ENCODE data around the gene SNTG2.

SNTG2 gene

DNA sequence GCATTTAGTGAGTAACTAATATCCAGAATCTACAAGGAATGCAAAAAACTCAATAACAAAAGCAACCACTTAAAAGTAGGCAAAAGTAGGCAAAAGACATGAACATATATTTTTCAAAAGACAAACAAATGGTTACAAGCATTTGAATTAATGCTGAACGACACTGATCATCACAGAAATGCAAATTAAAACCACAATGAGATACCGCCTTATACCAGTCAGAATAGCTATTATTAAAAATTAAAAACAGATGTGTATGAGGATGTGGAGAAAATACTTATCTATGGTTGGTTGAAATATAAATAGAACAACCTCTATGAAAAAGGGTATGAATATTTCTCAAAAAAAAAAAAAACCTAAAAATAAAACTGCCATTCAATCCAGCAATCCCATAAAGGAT lies 51.7 kb downstream of the SNTG2 start:
- DNase-seq (ENCODE audit: low read depth), result no peak

GRCh38 chr2:1004398-1004797 lies 53.7 kb downstream of the SNTG2 start:
- DNase-seq (ENCODE audit: low read depth), result no peak

DNA sequence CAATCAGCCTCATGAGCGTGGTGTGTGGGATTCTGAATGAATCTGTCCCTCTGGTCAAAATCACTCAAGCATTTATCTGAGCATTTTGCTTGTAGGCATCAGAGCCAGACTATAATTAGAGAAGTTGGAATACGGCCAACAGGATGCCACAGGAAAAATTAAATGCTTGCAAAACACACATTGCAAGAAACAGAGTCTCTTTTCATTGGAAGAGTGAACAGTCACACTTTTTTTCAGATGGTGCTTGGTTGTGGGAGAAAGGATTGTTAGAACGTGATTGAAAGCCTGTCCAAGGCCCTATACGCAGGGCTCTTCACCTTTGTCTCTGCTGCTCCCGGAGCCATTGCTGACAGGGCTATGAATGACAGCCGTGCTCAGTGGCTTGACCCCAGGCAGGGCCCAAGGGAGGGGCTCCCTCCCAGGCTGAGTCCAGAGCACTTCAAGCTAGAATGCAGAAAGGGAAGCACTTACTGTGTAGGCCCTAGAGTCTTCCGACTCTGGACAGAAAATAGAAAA lies 59.8 kb downstream of the SNTG2 start:
- DNase-seq (ENCODE audit: low read depth), result no peak

- no peak for DNase-seq (ENCODE audit: low read depth)
Observed at GRCh38 chr2:1011006-1011405, 60.4 kb downstream of the SNTG2 start.

DNA sequence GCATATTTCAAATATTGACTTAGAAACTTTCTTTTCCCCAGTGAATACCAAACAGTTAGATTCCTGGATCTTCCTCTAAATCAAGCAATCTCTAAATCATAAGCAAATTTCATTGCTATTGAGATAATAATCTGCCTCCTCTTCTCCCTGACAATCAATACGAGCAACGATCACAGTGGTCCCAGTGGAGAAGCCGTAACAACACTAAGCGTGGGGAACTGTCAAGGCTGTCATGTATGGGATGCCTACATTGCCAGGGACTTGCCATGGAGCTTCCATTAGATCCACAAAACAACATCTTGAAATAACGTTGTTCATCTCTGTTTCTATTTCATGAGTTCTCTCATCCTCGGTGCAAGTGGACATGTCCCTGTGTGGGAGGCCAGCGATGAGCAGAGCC lies 61.3 kb downstream of the SNTG2 start:
- DNase-seq (ENCODE audit: low read depth), result no peak

GRCh38 chr2:1014802-1015201 lies 64.2 kb downstream of the SNTG2 start:
- no peak for DNase-seq (ENCODE audit: low read depth)

GRCh38 chr2:1016500-1016899 lies 65.9 kb downstream of the SNTG2 start:
- no peak for DNase-seq (ENCODE audit: low read depth)

DNA sequence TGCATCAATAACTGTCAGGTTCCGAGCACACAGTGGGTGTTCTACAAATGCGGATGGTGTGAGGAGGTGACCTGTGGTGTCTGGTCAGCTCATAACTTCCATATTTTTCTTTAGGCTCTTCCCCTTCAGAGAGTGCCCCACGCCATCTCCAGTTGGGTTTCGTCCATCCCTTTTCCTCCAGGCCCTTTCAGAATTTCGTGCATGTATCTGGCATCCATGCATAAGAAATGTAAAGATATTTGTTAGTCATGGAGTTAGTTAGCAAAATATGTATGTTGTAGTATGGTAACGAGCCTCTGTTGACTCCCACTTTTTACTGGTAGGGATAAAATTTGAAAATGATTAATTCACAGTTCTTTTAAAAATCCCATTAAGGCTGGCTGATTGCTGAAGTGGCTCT lies 67.2 kb downstream of the SNTG2 start:
- DNase-seq (ENCODE audit: low read depth), result no peak

DNA sequence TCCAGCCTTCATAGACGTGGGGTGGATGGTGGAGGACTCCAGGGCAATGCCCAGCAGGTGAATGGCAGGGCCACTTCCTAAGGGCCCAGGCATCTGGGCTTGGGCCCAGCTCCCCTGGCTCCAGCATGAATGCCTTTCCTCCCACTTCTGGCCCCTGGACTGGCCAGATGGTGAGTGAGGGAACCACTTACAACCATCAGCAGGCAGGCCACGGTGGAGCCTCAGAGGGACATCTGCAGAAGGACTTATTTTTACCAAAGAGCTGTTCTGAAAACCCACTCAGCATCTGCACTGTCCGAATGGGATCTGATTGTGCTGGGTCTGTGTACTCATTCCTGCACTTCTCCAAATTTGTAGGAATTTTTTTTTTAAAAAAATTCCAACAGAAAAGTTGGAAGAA lies 69.6 kb downstream of the SNTG2 start:
- no peak for DNase-seq (ENCODE audit: low read depth)

DNA sequence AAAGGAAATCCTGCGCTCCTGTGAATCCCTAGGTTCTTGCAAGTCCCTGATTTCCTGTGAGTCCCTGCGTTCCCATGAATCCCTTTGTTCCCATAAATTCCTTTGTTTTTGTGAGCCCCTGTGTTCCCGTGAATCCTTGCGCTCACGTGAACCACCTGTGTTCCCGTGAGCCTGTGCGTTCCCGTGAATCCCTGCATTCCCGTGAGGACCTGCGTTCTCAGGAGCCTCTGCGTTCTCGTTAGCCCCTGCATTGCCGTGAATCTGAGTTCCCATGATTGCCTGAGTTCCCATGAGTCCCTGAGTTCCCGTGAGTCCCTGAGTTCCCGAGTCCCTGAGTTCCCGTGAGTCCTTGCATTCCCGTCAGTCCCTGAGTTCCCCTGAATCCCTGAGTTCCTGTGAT lies 71.5 kb downstream of the SNTG2 start:
- DNase-seq (ENCODE audit: low read depth), result no peak

GRCh38 chr2:1024981-1025380 lies 74.3 kb downstream of the SNTG2 start:
- DNase-seq (ENCODE audit: low read depth), result no peak

GRCh38 chr2:1026141-1026540 lies 75.5 kb downstream of the SNTG2 start:
- DNase-seq (ENCODE audit: low read depth), result no peak

GRCh38 chr2:1028831-1029230 lies 78.2 kb downstream of the SNTG2 start:
- DNase-seq (ENCODE audit: low read depth), result no peak

GRCh38 chr2:1032030-1032429 lies 81.4 kb downstream of the SNTG2 start:
- DNase-seq (ENCODE audit: low read depth), result no peak

- no peak for DNase-seq (ENCODE audit: low read depth)
Observed at GRCh38 chr2:1033069-1033468, 82.4 kb downstream of the SNTG2 start.

DNA sequence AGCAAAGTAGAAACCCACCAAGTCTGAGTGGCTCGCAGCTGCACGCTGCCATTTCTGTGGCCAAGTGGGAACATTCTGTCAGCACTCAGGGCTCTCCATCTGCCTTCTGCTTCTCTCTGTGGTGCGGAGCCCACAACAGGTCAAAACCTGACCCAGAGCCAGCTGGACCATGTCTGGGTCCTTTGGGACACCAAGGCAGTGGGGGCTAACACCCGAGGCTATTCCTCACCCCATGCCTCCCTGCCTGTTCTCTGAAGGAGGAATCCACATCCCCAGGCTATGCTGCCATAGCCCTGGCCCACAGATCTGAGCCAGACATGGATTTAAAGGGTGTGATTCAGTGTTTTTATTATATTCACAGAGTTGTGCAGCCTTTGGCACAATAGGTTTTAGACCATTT lies 86.4 kb downstream of the SNTG2 start:
- DNase-seq (ENCODE audit: low read depth), result no peak

DNA sequence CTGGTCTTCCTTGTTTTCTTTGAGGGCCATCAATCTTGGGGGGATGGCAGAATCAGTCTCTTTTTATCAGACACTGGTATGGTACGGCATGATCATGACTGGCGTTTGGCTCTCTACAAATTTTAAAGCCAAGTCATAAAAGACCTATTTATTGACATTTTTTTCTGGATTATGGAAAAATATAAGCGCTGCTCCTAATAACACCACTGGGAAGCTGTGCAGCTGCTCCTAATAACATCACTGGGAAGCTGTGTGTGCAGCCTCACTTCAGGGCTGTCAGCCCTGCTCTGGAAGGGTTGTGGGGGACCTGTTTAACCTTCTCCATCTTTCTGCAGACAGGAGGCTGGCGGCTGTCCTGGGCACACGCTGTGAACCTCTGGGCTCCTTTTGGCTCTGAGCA lies 88.9 kb downstream of the SNTG2 start:
- DNase-seq (ENCODE audit: low read depth), result no peak

- no peak for DNase-seq (ENCODE audit: low read depth)
Observed at GRCh38 chr2:1041012-1041805, 90.6 kb downstream of the SNTG2 start.

GRCh38 chr2:1045109-1045508 lies 94.5 kb downstream of the SNTG2 start:
- no peak for DNase-seq (ENCODE audit: low read depth)

- DNase-seq (ENCODE audit: low read depth), result no peak
Observed at GRCh38 chr2:1046067-1046466, 95.4 kb downstream of the SNTG2 start.

DNA sequence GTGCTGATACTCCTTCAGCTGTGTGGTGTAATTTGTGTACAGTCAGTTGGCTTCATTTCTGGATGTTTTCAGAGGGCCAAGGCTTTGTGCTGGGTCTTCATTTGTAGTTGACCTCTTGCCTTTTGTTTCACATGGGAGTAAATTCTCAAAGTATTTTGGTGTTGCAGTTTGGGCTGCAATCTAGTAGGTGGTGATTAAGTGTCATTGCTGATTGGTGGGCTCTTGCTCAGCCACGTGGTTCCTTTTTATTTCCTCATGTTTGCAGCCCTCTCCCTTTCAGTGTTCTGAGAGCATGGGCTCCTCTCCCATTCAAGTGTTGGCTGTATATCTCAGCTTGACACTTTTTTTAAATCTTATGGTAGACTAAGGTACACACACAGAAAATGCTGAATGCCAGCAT lies 96.8 kb downstream of the SNTG2 start:
- peak; percentile 6 for DNase-seq (ENCODE audit: low read depth)

- DNase-seq (ENCODE audit: low read depth), result peak; percentile 54
Observed at GRCh38 chr2:1049691-1050090, 99.0 kb downstream of the SNTG2 start.

- DNase-seq (ENCODE audit: low read depth), result peak; percentile 5
Observed at GRCh38 chr2:1051075-1051474, 100.4 kb downstream of the SNTG2 start.

- DNase-seq (ENCODE audit: low read depth), result peak; percentile 20
Observed at GRCh38 chr2:1052771-1053191, 102.1 kb downstream of the SNTG2 start.

All from iris pigment epithelial cell (primary cell).